ENCODE data around the gene INPP4B. TPM values are rescaled to one million over a fixed set of nuclear protein-coding genes. Genes with fewer than 3 reads are reported as not detected.

INPP4B gene
- total RNA-seq, 1 experiment from 2014 or later = 0.07 TPM

- H3K9ac ChIP-seq (ENCODE audit: extremely low read depth, insufficient read length, low read length) = no peak overlapping the region
- H3T11ph ChIP-seq (ENCODE audit: low read length) = no peak overlapping the region
- no peak overlapping the region for H2BK20ac ChIP-seq (ENCODE audit: low read depth, low read length, poor library complexity, severe bottlenecking)
- H3K27me3 Mint-ChIP-seq (ENCODE audit: low read depth) = no peaks in the 10 kb centered on the region
- H3K27me3 ChIP-seq (ENCODE audit: insufficient read depth, low read length) = no peaks in the 10 kb centered on the region
- H3K56ac ChIP-seq (ENCODE audit: insufficient read length, low read depth, low read length) = no peak overlapping the region
- peak overlapping the region in 1 of 3 experiments; percentile 52; a peak in 1 of 7 replicates for H3K27ac Mint-ChIP-seq
- WGBS (ENCODE audit: extremely low coverage, insufficient read length, low lambda C conversion rate) = no CpG with 5 or more reads among the region's 1 CpG
- no peaks in the 10 kb centered on the region for H3K36me3 Mint-ChIP-seq (ENCODE audit: insufficient read depth in 1 of 3, low read depth in 3 of 3)
- TF ChIP-seq CTCF (conservative IDR thresholded peaks at IDR 0.05) = no peak
- no peak overlapping the region for H2AK5ac ChIP-seq (ENCODE audit: insufficient read length, low read length)
- H3K9me3 ChIP-seq (ENCODE audit: control insufficient read depth, low read depth, low read length) = no peaks in the 10 kb centered on the region
- H3K4ac ChIP-seq (ENCODE audit: low read depth, low read length) = no peak overlapping the region
- no peaks in the 10 kb centered on the region for H4K20me1 ChIP-seq (ENCODE audit: control insufficient read depth, insufficient read depth, insufficient read length)
- no peak overlapping the region for H3K27ac ChIP-seq (ENCODE audit: insufficient read length, low read depth, low read length)
- H3K79me1 ChIP-seq (ENCODE audit: insufficient read depth, low read depth, low read length, poor library complexity, severe bottlenecking) = no peaks in the 10 kb centered on the region
- no peaks in the 10 kb centered on the region for H3K79me2 ChIP-seq (ENCODE audit: insufficient read depth, low read length)
- no peak overlapping the region for H3K4me2 ChIP-seq (ENCODE audit: insufficient read depth, insufficient read length, low read length)
- no peak overlapping the region for H3K14ac ChIP-seq (ENCODE audit: insufficient read depth, low read length)
- H3K4me1 Mint-ChIP-seq = no peaks in the 10 kb centered on the region
- H3K4me3 Mint-ChIP-seq = no peak overlapping the region
- no peaks in the 10 kb centered on the region for H3K23me2 ChIP-seq (ENCODE audit: insufficient read length, low read depth, low read length, poor library complexity, severe bottlenecking)
- H3K4me1 ChIP-seq (ENCODE audit: insufficient read depth, low read length) = no peaks in the 10 kb centered on the region
- no peaks in the 10 kb centered on the region for H3K9me3 Mint-ChIP-seq
- no peak overlapping the region for H4K91ac ChIP-seq (ENCODE audit: insufficient read length, low read depth, low read length)
- H2BK5ac ChIP-seq (ENCODE audit: insufficient read length, low read length) = no peak overlapping the region
- no peak overlapping the region for H2AFZ ChIP-seq (ENCODE audit: low read length)
- H3K23ac ChIP-seq (ENCODE audit: insufficient read length, low read depth, low read length) = no peak overlapping the region
- no peak overlapping the region for H2BK15ac ChIP-seq (ENCODE audit: low read depth, low read length)
- H2BK120ac ChIP-seq (ENCODE audit: low read depth, low read length, poor library complexity, severe bottlenecking) = no peak overlapping the region
- no peak overlapping the region for H2BK12ac ChIP-seq (ENCODE audit: insufficient read length, low read depth, low read length)
- no peak overlapping the region for H3K18ac ChIP-seq (ENCODE audit: insufficient read length, low read depth, low read length)
- H4K5ac ChIP-seq (ENCODE audit: insufficient read length, low read depth, low read length) = no peak overlapping the region
- no peak for DNase-seq
- H4K8ac ChIP-seq (replicated peaks; ENCODE audit: insufficient read length, low read depth, low read length) = no peak overlapping the region
Measured at GRCh38 chr4:142092941-142093340, 753.2 kb downstream of the INPP4B start.

Measured in H9 (cell line).